GM10248 (cell line): ENCODE data around the gene GRIK4.

Experiments
- CTCF ChIA-PET: fragments of 300-600 bp; sonication (Branson Sonifier 250); formaldehyde crosslinking; extraction: SDS; loops from one replicate; lab custom pipeline; 2021; ENCODE audit warnings: antibody characterized with exemption; lab: Yijun Ruan, JAX
- POLR2A ChIA-PET: fragments of 350-650 bp; sonication (Branson Sonifier 250); formaldehyde crosslinking; extraction: SDS; loops from one replicate; lab custom pipeline; 2020; ENCODE audit warnings: antibody characterized with exemption; lab: Yijun Ruan, JAX
- DNase-seq: peaks from one replicate; pipeline ENCODE4 v3.0.0; 2012; ENCODE audit errors: extremely low spot score
- TF ChIP-seq, protein P1 (sequence below): IDR thresholded peaks from 2 replicates; pipeline ENCODE4 v1.5.1; 2012; ENCODE audit warnings: mild to moderate bottlenecking, low read depth; ENCODE audit errors: extremely low read depth, missing control alignments, control extremely low read depth

The GRIK4 gene

DNA sequence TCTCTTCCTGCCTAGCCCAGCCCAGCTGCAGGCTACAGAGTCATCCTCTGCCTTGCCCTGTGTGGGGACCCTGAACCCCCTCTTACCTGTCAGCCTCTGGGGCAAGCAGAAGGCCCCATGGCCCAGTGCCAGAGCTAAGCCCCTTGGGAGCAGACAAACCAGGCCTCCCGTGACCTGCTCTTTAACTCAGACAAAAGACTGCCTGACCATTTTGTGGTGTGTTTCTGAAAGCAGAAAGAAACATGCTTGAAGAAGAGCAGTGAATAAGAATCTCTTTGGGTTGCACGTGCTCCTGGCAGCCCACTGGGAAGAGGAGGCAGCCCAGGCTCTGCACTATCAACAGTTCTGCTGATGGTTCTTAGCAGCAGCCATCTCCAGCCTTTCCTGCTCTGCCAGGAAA is 118.6 kb downstream of the GRIK4 start:
- TF ChIP-seq, protein P1, sequence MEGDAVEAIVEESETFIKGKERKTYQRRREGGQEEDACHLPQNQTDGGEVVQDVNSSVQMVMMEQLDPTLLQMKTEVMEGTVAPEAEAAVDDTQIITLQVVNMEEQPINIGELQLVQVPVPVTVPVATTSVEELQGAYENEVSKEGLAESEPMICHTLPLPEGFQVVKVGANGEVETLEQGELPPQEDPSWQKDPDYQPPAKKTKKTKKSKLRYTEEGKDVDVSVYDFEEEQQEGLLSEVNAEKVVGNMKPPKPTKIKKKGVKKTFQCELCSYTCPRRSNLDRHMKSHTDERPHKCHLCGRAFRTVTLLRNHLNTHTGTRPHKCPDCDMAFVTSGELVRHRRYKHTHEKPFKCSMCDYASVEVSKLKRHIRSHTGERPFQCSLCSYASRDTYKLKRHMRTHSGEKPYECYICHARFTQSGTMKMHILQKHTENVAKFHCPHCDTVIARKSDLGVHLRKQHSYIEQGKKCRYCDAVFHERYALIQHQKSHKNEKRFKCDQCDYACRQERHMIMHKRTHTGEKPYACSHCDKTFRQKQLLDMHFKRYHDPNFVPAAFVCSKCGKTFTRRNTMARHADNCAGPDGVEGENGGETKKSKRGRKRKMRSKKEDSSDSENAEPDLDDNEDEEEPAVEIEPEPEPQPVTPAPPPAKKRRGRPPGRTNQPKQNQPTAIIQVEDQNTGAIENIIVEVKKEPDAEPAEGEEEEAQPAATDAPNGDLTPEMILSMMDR = no peak
- no peak for DNase-seq
- CTCF ChIA-PET = interaction anchor here (0.7 to 1.1 kb wide), 2 partner anchors 9 to 30 kb away, joined by 3 read pairs; no protein-coding TSS in a partner anchor
- POLR2A ChIA-PET = no interaction called here

GRCh38 chr11:120632579-120632978 is 121.0 kb downstream of the GRIK4 start:
- ChIA-PET CTCF (interaction anchor here (1.1 to 4.9 kb wide), 12 partner anchors 10 to 82 kb away, joined by 3 to 26 read pairs (median 4); no protein-coding TSS in a partner anchor), POLR2A (no interaction called here)
- DNase-seq = peak; percentile 55
- TF ChIP-seq, protein P1 = peak; percentile 7

GRCh38 chr11:120633616-120634393 is 122.3 kb downstream of the GRIK4 start:
- DNase-seq = no peak
- CTCF ChIA-PET = interaction anchor here (1.0 to 4.9 kb wide), 4 partner anchors 11 to 45 kb away, joined by 4 to 26 read pairs (median 6); no protein-coding TSS in a partner anchor
- POLR2A ChIA-PET = interaction anchor here (0.7 kb wide), 1 partner anchor 18 kb away, joined by 3 read pairs; no protein-coding TSS in a partner anchor
- TF ChIP-seq, protein P1 = no peak

DNA sequence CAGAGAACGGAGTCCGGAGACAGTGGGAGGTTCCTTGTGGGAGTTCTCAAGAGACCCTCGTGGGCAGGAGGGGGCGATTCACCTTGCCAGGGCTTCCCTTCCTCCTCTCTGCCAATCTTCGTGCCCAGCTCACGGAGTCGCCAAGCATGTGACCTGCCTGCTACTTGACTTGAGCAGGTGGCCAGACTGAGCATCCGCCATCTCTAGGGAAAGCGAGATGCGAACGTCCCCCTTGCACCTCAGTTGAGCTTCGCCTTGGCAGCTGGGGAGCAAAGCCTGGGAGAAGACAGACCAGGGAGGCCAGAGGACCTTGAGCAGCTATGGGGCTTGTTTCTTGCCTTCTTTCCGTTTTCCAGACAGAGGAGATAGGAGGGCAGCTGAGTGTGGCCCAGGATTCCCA is 123.2 kb downstream of the GRIK4 start:
- TF ChIP-seq, protein P1 = no peak
- no peak for DNase-seq
- ChIA-PET POLR2A (no interaction called here), CTCF (interaction anchor here (1.0 to 4.9 kb wide), 3 partner anchors 12 to 25 kb away, joined by 4 to 26 read pairs (median 5); no protein-coding TSS in a partner anchor)

- CTCF ChIA-PET = interaction anchor here (1.6 to 4.9 kb wide), 2 partner anchors 12 to 25 kb away, joined by 4 to 26 read pairs; no protein-coding TSS in a partner anchor
- POLR2A ChIA-PET = no interaction called here
- TF ChIP-seq, protein P1 = no peak
- DNase-seq = no peak
These were observed 123.7 kb downstream of the GRIK4 start for GRCh38 chr11:120635136-120635810.

- no peak for DNase-seq
- ChIA-PET POLR2A (no interaction called here), CTCF (interaction anchor here (1.0 kb wide), 1 partner anchor 13 kb away, joined by 3 read pairs; no protein-coding TSS in a partner anchor)
- TF ChIP-seq, protein P1 = no peak
These were observed 125.6 kb downstream of the GRIK4 start for GRCh38 chr11:120637131-120637530.
